ENCODE results near the gene TLR8.
A peak's percentile ranks its signal among the peaks of the same experiment; 100 is the strongest.

Gene TLR8

DNA sequence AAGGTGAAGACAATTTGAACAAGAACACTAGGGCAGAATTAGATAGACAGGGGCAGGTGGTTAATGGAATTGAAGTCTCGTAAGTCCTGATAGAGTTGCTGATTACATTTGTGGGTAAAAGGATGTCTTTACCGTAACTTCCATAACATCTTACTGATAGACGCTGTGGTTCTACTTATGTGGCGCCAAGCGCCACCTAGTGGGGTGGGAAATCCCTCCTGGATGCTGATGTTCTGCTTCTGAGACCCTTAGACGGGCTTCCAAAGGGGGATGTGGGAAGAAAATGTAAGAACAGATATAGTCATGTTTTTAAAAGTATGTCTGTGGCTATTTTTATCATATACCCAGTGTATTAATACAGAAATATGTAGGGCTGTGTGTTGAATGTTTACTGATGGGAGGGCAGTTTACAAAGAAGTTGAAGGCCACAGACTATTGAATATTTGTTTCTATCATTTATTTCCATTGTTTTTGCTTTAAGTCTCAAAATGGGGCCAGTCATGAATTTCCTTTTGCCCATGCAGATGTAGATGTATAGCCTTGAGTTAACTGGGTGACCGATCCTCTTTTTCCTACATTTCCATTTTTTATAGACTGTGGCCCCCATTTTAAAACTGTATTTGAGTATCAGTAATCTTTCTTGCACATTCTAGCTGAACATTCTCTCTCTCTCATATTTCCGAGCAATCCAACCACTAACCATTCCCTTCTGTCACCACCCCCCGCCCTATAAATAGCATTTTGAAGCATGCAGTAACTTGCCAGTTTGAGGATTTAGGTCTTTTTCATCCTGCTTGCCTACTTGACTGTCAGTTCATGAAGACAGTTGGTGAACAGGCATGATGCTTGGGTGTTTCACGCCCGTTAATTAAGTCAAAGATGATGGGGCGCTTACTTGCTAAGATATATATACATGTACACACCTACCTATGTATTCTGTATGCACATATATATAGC, 12.1 kb upstream of the TLR8 start:
- H3K4me3 ChIP-seq (ENCODE audit: low read length): no peak overlapping the region
- peak; percentile 68 for DNase-seq (ENCODE audit: low read depth, low spot score)

DNA sequence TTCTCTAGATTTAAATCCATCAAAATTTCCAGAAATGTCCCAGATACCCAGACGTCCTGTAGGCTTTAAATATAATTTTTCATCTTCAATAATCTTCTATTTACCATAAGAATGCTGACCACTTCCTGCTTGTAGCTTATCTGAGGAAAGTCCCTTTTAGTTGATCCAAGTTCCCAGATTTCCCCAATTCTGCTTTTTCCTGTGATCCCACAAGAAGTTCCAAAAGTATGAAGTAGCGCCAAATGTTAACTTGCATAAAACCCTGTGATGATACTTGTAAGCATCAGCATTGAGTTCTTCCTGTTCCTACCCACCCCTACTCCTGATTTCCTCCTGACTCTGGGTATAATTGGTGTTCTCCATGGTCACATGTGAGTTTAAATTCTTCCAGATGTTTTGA, 10.6 kb upstream of the TLR8 start:
- no peak for DNase-seq (ENCODE audit: low read depth, low spot score)
- H3K4me3 ChIP-seq (ENCODE audit: low read length): no peak overlapping the region

DNA sequence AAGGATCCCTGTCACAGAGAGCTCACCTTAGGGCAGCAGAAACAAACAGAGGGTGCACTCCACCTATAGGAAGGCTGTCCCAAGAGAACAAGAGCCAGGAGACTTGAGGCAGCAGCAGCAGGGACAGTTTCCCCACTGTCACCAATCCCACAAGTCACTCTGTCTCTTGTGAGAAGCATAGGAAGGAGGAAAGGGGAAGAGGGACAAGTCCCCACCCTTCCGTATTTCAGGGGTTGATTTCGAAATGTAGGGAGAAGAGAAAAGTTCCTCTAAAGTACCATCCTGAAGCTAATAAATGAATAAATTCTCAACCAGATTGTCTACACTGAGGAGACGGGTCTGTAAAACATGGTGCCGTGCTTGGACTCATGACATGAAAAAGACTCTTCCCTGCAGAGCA, 9.5 kb upstream of the TLR8 start:
- no peak overlapping the region for H3K4me3 ChIP-seq (ENCODE audit: low read length)
- no peak for DNase-seq (ENCODE audit: low read depth, low spot score)

DNA sequence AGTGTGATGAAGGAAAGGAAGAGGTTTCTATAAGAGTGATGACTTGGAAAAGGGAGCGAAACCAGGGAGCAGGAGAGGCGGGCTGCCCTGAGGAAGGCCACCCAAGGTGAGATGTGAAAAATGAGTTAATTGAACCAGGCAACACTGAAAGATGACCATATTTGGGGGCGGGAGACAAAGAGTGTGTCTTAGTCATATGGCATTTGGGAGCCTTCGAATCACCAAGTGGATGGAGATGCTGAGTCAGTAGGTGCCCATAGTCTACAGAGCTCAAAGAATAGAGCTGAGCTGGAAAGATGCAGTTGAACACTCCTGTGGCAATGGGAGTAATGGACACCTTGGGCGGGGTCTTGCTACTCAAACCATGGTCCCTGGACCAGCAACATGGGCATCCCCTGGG, 8.3 kb upstream of the TLR8 start:
- H3K4me3 ChIP-seq (ENCODE audit: low read length): no peak overlapping the region
- DNase-seq (ENCODE audit: low read depth, low spot score): no peak

DNA sequence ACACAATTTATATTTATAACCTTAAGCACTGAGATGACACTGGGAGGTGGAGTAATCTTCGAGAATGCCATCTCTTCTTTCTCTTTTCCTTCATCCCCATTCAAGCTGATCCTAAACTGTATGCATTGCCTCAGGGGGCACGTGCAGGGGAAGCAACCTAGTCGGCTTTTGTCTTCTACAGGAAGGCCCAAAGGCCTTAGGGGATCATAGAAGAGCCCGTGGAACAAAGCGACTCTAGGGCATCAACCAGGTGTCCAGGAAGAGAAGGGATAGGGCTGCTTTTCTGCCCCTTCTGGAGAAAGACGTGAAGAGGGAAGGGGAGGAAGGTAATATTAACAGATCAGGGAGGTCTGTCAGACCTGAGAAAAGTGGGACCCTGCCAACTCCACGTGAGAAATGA, 6.9 kb upstream of the TLR8 start:
- DNase-seq (ENCODE audit: low read depth, low spot score): no peak
- H3K4me3 ChIP-seq (ENCODE audit: low read length): no peak overlapping the region

DNA sequence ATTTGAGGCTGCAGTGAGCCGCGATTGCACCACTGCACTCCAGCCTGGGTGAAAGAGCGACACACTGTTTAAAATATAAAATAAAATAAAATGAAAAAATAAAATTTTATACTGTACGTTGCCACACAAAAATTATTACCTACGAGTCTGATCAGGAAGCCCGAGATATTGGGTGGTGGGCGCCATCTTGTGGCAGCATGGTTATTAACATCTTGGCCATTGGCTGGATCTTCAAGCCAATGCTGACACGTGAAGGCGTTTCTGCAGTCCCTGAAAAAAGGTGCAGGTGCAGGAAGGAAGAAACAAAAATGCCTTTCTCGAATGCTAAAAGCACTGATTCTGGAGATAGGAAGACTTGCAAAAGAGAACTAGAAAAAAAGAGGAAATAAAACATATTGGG, 4.9 kb upstream of the TLR8 start:
- H3K4me3 ChIP-seq (ENCODE audit: low read length): no peak overlapping the region
- peak; percentile 66 for DNase-seq (ENCODE audit: low read depth, low spot score)

DNA sequence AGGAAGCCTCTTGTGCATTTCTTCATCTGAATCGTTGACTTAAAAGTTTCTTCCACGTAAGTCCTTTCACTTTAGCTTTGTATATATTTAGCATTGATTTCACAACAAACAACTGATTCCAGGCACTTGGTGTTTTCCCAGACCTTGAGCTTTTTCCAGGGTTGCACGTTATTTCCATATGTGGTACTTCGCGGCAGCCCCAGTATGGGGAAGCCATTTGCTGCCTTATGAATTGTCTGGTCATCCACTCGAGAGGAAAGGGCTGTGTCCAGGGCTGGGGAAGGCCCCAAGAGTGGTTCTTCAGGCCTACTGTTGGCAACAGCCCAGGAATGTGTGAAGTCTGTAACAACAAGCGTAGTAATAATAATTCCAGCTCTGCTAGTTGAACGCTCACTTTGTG, 2.8 kb upstream of the TLR8 start:
- DNase-seq (ENCODE audit: low read depth, low spot score): no peak
- H3K4me3 ChIP-seq (ENCODE audit: low read length): no peak overlapping the region

DNA sequence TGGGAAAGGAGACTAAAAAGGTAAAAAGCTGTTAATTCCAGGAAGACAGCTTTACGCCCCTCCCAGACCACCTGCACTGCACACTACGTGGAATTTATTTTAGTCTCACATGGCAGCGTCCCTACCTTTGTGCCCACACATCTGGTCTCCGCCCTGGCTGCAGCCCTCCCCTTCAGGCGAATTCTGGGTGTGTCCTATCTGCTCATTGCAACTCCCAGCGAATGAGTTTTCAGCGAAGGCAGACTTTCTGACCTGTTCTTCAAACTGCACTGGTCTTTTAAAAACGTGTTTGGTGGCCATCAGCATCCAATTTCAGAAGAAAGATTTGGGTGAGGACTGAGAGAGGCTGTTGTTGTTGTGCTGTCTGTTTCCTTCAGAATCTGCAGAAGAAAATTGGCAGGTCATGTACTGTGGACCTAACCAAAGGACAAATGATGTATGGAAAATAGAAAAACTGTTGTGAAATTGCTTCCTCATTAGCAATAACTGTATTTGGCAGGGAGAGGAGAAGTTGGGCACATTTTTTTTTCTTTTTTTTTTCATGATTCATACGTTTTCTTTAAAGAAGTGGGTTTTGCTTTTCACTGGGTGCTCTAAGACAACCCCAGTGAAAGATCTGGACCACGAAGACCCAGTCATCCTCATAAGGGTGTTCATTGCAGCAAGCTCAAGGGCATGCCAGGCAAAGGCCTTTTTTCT, 4.2 kb downstream of the TLR8 start:
- no peak overlapping the region for H3K4me3 ChIP-seq (ENCODE audit: low read length)

DNA sequence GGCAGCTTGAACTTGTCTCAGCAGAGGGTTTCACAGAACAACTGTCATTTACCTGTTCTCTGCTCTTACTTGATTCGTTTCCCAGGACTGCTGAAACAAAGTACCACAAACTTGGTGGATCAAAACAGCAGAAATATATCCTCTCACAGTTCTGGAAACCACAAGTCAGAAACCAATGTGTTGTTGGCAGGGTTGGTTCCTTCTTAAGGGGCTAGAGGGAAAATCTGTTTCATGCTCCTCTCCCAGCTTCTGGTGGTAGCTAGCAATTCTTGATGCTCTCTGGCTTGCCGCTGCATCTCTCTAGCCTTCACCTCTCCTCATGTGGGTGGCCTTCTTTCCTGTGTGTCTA, 4.7 kb downstream of the TLR8 start:
- peak; percentile 75 for DNase-seq (ENCODE audit: low read depth, low spot score)

More for the DNA sequence above, 4.2 kb downstream of the TLR8 start:
- no peak for DNase-seq (ENCODE audit: low read depth, low spot score)

DNA sequence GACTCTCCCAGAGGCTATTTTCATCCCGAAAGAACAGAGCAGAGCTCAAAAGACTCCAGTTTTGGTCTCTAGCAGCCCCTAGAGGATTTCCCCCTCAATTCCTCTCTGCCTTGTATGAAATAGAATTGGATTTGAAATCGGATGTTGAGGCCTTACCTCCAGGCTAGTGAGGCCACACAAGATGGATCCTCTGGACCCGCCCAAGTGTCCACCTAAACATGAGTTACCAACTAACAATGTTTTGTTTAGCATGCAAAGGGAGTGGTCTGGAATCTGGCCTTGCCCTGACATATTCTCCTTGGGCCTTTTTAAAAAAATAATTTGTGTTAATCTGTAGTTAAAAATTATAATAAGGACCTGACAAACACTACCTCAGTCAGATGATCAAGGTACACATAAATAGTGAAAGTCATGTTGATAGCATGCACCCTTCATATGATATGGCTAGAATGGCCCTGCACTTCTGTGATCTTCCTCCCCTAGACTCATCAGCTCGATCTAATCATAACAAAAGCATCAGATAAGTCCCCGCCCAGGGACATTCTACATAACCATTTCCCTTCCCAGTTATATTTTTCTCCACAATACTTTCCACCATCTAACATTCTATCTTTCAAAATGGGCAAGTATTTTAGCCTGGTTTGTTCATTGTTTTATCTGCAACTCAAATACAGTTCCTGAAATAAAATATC, 6.5 kb downstream of the TLR8 start:
- DNase-seq (ENCODE audit: low read depth, low spot score): no peak
- no peak overlapping the region for H3K4me3 ChIP-seq (ENCODE audit: low read length)

More for the DNA sequence above, 4.7 kb downstream of the TLR8 start:
- H3K4me3 ChIP-seq (ENCODE audit: low read length): no peak overlapping the region

DNA sequence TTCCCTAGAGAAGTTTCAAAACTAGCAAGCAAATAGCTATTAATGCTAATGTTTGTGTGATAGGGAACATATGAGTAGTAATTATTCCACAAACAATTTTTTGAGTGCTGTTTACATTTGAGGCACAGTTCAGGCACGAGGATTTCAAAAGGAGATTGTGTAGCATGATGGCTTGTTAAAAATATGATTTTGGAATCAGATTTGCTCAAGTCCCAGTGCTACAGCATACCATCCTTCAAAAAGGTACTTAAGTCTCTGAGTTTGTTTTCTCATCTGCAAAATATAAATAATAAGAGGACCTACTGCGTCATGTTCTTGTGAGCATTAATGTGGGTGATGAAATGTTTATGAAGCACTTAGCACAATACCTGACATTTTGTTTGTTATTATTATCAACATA, 11.3 kb downstream of the TLR8 start:
- DNase-seq (ENCODE audit: low read depth, low spot score): no peak
- H3K4me3 ChIP-seq (ENCODE audit: low read length): no peak overlapping the region

DNA sequence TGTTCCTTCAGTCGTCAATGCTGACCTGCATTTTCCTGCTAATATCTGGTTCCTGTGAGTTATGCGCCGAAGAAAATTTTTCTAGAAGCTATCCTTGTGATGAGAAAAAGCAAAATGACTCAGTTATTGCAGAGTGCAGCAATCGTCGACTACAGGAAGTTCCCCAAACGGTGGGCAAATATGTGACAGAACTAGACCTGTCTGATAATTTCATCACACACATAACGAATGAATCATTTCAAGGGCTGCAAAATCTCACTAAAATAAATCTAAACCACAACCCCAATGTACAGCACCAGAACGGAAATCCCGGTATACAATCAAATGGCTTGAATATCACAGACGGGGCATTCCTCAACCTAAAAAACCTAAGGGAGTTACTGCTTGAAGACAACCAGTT, 12.6 kb downstream of the TLR8 start:
- H3K4me3 ChIP-seq (ENCODE audit: low read length): no peak overlapping the region
- DNase-seq (ENCODE audit: low read depth, low spot score): no peak

DNA sequence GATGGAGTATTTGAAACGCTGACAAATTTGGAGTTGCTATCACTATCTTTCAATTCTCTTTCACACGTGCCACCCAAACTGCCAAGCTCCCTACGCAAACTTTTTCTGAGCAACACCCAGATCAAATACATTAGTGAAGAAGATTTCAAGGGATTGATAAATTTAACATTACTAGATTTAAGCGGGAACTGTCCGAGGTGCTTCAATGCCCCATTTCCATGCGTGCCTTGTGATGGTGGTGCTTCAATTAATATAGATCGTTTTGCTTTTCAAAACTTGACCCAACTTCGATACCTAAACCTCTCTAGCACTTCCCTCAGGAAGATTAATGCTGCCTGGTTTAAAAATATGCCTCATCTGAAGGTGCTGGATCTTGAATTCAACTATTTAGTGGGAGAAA, 13.2 kb downstream of the TLR8 start:
- no peak overlapping the region for H3K4me3 ChIP-seq (ENCODE audit: low read length)
- DNase-seq (ENCODE audit: low read depth, low spot score): no peak

DNA sequence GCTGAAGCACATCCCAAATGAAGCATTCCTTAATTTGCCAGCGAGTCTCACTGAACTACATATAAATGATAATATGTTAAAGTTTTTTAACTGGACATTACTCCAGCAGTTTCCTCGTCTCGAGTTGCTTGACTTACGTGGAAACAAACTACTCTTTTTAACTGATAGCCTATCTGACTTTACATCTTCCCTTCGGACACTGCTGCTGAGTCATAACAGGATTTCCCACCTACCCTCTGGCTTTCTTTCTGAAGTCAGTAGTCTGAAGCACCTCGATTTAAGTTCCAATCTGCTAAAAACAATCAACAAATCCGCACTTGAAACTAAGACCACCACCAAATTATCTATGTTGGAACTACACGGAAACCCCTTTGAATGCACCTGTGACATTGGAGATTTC, 14.6 kb downstream of the TLR8 start:
- DNase-seq (ENCODE audit: low read depth, low spot score): no peak
- H3K4me3 ChIP-seq (ENCODE audit: low read length): no peak overlapping the region

DNA sequence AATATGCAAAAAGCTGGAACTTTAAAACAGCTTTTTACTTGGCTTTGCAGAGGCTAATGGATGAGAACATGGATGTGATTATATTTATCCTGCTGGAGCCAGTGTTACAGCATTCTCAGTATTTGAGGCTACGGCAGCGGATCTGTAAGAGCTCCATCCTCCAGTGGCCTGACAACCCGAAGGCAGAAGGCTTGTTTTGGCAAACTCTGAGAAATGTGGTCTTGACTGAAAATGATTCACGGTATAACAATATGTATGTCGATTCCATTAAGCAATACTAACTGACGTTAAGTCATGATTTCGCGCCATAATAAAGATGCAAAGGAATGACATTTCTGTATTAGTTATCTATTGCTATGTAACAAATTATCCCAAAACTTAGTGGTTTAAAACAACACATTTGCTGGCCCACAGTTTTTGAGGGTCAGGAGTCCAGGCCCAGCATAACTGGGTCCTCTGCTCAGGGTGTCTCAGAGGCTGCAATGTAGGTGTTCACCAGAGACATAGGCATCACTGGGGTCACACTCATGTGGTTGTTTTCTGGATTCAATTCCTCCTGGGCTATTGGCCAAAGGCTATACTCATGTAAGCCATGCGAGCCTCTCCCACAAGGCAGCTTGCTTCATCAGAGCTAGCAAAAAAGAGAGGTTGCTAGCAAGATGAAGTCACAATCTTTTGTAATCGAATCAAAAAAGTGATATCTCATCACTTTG, 15.6 kb downstream of the TLR8 start:
- H3K4me3 ChIP-seq (ENCODE audit: low read length): no peak overlapping the region
- DNase-seq (ENCODE audit: low read depth, low spot score): no peak

DNA sequence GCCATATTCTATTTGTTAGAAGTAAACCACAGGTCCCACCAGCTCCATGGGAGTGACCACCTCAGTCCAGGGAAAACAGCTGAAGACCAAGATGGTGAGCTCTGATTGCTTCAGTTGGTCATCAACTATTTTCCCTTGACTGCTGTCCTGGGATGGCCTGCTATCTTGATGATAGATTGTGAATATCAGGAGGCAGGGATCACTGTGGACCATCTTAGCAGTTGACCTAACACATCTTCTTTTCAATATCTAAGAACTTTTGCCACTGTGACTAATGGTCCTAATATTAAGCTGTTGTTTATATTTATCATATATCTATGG, 16.1 kb downstream of the TLR8 start:
- H3K4me3 ChIP-seq (ENCODE audit: low read length): no peak overlapping the region
- no peak for DNase-seq (ENCODE audit: low read depth, low spot score)

DNA sequence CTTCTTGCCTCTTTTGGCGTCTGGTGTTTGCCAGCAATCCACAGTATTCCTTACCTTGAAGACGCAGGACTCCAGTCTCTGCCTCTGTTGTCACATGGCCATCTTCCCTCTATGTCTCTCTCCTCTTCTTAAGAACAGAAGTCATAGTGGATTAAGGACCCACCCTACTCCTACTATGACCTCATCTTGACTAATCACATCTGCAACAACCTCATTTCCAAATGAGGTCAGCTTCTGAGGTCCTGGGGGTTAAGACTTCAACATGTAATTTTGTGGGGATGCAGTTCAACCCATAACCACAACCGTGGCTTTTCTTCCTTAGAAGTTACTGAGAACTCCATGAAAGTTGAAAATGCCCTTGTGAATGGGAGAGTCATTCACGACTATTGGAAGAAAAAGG, 23.3 kb downstream of the TLR8 start:
- no peak overlapping the region for H3K4me3 ChIP-seq (ENCODE audit: low read length)
- no peak for DNase-seq (ENCODE audit: low read depth, low spot score)

DNA sequence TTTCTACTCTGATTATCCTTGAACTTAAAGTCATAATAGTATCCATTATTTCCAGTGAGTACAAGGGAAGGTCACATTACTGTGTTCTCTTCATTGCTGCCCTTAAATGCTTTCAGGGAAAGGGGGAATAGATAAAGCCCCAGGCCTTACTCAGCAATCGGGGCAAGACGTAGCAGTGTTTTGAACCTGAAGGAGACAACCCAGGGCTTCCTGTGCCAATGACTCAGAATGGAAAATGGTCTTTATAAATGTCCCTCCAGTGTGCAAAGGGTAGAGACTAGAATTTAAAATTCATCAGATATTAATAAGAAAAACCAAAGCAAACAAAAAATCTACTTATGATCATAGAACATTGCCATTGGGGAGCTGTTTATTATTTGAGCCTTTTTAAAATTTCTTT, 23.7 kb downstream of the TLR8 start:
- no peak for DNase-seq (ENCODE audit: low read depth, low spot score)
- no peak overlapping the region for H3K4me3 ChIP-seq (ENCODE audit: low read length)

DNA sequence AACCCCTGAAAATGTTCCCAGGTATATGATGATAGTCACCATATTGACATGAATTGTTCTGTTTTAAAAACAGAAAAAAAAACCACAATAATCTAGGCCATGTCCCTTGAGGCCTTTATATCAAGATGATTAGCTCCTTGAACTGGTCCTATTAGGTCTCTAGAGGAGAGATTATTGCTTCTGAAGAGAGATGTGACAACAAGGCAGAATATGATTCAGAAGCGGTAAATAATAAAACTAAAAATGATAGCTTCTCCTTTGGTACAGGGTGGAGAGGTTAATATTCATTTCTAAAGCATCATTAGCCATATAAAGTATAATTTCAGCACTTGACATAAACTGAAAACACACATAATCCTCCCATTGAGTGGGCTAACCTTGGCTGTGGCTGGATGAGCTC, 25.8 kb downstream of the TLR8 start:
- DNase-seq (ENCODE audit: low read depth, low spot score): no peak
- H3K4me3 ChIP-seq (ENCODE audit: low read length): no peak overlapping the region

DNA sequence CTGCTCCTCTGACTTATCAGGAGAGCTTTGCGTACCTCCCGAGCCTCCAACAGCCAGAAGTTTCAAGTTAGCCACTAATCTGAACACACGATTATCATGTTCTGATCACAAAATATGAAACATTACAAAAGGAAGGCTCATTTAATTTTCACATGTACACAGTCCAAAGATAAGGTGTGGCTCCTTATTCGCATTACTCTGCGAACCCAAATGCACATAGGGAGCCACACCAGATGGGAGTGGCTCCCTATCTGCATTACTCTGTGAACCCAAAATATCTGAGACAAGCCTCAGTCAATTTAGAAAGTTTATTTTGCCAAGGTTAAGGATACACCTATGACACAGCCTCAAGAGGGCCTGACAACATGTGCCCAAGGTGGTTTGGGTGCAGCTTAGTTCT, 28.4 kb downstream of the TLR8 start:
- DNase-seq (ENCODE audit: low read depth, low spot score): no peak
- no peak overlapping the region for H3K4me3 ChIP-seq (ENCODE audit: low read length)
